T-cell (primary cell): ENCODE data around the gene SHC2. TPM values are rescaled to one million over a fixed set of nuclear protein-coding genes. Genes with fewer than 3 reads are reported as not detected.
"Not testable (repeated sequence)": the region's sequence is repeated elsewhere in the genome, so short reads cannot be mapped to it uniquely, and the experiment has no call there.

ENCODE experiments used
- ATAC-seq, 4 experiments: fragments of 200-7000 bp in 3 of 4; fragments of 150-1000 bp in 1 of 4; cut with Tn5 transposase; replicated peaks in 1 of 4; 1 replicate in 3 of 4; 2 replicates in 1 of 4; pipeline ENCODE4 v1.10.0; 2021; ENCODE audit warnings: moderate library complexity in 3 of 4, mild to moderate bottlenecking in 2 of 4, moderate number of reproducible peaks in 1 of 4
- CTCF ChIA-PET, 2 donors: fragments of 300-600 bp; sonication (Branson Sonifier 250); formaldehyde crosslinking; loops; one replicate each; lab custom pipeline; 2022; ENCODE audit warnings: antibody characterized with exemption in 2 of 2; lab: Charles Lee
- POLR2A ChIA-PET, 2 donors: fragments of 300-600 bp; sonication (Branson Sonifier 250); formaldehyde crosslinking; loops; one replicate each; lab custom pipeline; 2022; ENCODE audit warnings: antibody characterized with exemption in 2 of 2; lab: Charles Lee
- DNase-seq, 35 experiments: peaks; one replicate each; pipeline versions ENCODE4 v3.0.0 to v3.0.0-alpha.2; 2013 to 2023
- H3K27ac ChIP-seq: one replicate; pipeline ENCODE4 v1.5.1; 2013; ENCODE audit warnings: low read length
- H3K27me3 ChIP-seq, 2 experiments: replicated peaks in 1 of 2; 1 replicate in 1 of 2; 2 replicates in 1 of 2; pipeline versions ENCODE4 v1.6.1 to v1.7.0; 2013; ENCODE audit warnings: low read length in 1 of 2, mixed read lengths in 1 of 2; ENCODE audit not compliant: control insufficient read depth in 2 of 2, insufficient read depth in 2 of 2; ENCODE audit errors: extremely low read depth in 1 of 2
- H3K36me3 ChIP-seq, 2 donors: 1 replicate in 1 of 2; 2 replicates in 1 of 2; pipeline versions ENCODE4 v1.6.1 to v1.7.0; 2013; ENCODE audit warnings: low read length in 1 of 2; ENCODE audit not compliant: control insufficient read depth in 2 of 2, insufficient read depth in 1 of 2; ENCODE audit errors: extremely low read depth in 1 of 2
- H3K4me1 ChIP-seq, 2 experiments: 1 replicate in 1 of 2; 2 replicates in 1 of 2; pipeline versions ENCODE4 v1.6.1 to v1.7.0; 2013; ENCODE audit warnings: low read length in 2 of 2, mixed read lengths in 1 of 2; ENCODE audit not compliant: insufficient read depth in 2 of 2, control insufficient read depth in 1 of 2; ENCODE audit errors: extremely low read depth in 1 of 2
- H3K4me3 ChIP-seq, 2 donors: 1 replicate in 1 of 2; 2 replicates in 1 of 2; pipeline versions ENCODE4 v1.5.1 to v1.7.0; 2013; ENCODE audit warnings: mild to moderate bottlenecking in 2 of 2, low read length in 1 of 2, moderate library complexity in 1 of 2; ENCODE audit not compliant: control insufficient read depth in 1 of 2; ENCODE audit errors: extremely low read depth in 1 of 2
- H3K9me3 ChIP-seq: 2 replicates; pipeline ENCODE4 v1.7.0; 2013
- H3K27ac Mint-ChIP-seq, 2 donors: one replicate each; pipeline ENCODE4 v1.8.0; 2020 to 2021; ENCODE audit warnings: mild to moderate bottlenecking in 2 of 2, mixed read lengths in 2 of 2
- H3K27me3 Mint-ChIP-seq, 2 donors: one replicate each; pipeline ENCODE4 v1.8.0; 2021 to 2022; ENCODE audit warnings: mixed read lengths in 2 of 2
- H3K36me3 Mint-ChIP-seq: one replicate; pipeline ENCODE4 v1.8.0; 2021; ENCODE audit warnings: mixed read lengths
- H3K4me1 Mint-ChIP-seq, 3 donors: one replicate each; pipeline ENCODE4 v1.8.0; 2020 to 2022; ENCODE audit warnings: mixed read lengths in 3 of 3, mild to moderate bottlenecking in 1 of 3
- H3K4me3 Mint-ChIP-seq, 3 donors: one replicate each; pipeline ENCODE4 v1.8.0; 2020 to 2022; ENCODE audit warnings: mild to moderate bottlenecking in 3 of 3, mixed read lengths in 3 of 3, moderate library complexity in 3 of 3
- H3K9me3 Mint-ChIP-seq, 3 donors: one replicate each; pipeline ENCODE4 v1.8.0; 2020 to 2022; ENCODE audit warnings: mixed read lengths in 3 of 3
- WGBS: methylation state at CpG from one replicate; pipeline ENCODE4 v1.1.5; 2013; ENCODE audit warnings: missing lambda C conversion rate; ENCODE audit not compliant: insufficient coverage; 5-methylcytosine and 5-hydroxymethylcytosine counted together
- total RNA-seq, 35 experiments: library from RNA in 6 of 35; stranded (reverse) in 6 of 35; fragments of 120-200 nt in 1 of 35; gene quantifications; one replicate each; pipeline versions ENCODE4 v1.2.1 to v1.2.4 and lab custom pipeline; 2013 to 2026

Gene SHC2
- total RNA-seq, 5 donors from 2014 or later (not counting 1 experiment from before 2014, with no cell fraction given) = 0.66 to 4.4 (median 3.4) TPM

DNA sequence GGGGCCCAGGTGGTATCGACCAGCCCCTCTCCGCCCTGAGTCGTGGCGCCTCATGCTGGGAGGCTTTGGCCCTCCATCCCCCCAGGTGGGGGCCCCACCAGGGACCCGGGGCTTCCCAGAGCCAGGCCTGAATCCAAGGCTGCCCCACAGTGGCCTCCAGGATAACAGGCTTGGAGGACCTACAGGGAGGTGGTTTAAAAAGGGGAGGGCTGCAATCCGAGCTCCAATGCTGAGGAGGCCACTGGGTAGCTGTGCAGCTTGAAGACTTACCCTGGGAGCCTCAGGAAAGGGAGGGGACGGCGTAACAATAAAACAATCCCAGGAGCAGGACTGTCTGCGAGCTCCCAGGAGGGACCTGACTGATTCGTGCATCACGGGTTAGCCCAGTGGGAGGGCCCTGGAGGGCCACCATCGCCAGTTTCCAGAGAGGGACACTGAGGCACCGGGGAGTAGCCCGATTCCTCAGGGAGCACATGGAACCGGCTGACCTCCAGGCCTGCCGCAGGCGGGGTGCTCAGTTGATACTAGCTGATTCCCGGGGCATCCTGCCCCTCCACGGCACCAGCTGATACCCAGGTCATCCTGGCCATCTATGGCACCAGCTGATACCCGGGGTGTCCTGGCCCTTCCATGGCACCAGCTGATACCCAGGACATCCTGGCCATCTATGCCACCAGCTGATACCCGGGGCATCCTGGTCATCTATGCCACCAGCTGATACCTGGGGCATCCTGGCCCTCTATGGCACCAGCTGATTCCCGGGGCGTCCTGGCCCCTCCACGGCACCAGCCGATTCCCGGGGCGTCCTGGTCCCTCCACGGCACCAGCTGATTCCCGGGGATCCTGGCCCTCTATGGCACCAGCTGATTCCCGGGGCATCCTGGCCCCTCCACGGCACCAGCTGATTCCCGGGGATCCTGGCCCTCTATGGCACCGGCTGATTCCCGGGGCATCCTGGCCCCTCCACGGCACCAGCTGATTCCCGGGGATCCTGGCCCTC, 48.2 kb downstream of the SHC2 start:
- Mint-ChIP-seq H3K9me3 (no peaks in the 10 kb centered on the region), H3K4me3 (no peak overlapping the region), H3K27me3 (peaks cover 0 to 12% of the 10 kb centered on the region in 2 donors), H3K27ac (no peak overlapping the region), H3K4me1 (peaks cover 6 to 7% (median 6%) of the 10 kb centered on the region in 3 donors), H3K36me3 (no peaks in the 10 kb centered on the region)
- H3K4me1 ChIP-seq = peaks cover 0 to 24% of the 10 kb centered on the region in 2 experiments
- no peaks in the 10 kb centered on the region for H3K9me3 ChIP-seq
- POLR2A ChIA-PET = no interaction called here
- no peak for DNase-seq
- no peak for ATAC-seq
- 61% methylated on average over 22 of the region's 36 CpGs for WGBS
- H3K27me3 ChIP-seq = peaks cover 0 to 66% of the 10 kb centered on the region in 2 experiments
- H3K27ac ChIP-seq = no peak overlapping the region
- H3K4me3 ChIP-seq = no peak overlapping the region
- H3K36me3 ChIP-seq = no peaks in the 10 kb centered on the region
- CTCF ChIA-PET = interaction anchor here in 1 of 2 donors (0.5 kb wide), 1 partner anchor 1595 kb away, joined by 4 read pairs; no protein-coding TSS in a partner anchor

GRCh38 chr19:411723-412355, 49.0 kb downstream of the SHC2 start:
- H3K36me3 Mint-ChIP-seq = no peaks in the 10 kb centered on the region
- Histone ChIP-seq H3K27me3 (peaks cover 0 to 68% of the 10 kb centered on the region in 2 experiments), H3K27ac (no peak overlapping the region), H3K36me3 (no peaks in the 10 kb centered on the region), H3K4me3 (no peak overlapping the region), H3K9me3 (no peaks in the 10 kb centered on the region), H3K4me1 (peaks cover 0 to 24% of the 10 kb centered on the region in 2 experiments)
- 58% methylated on average over 13 of the region's 13 CpGs for WGBS
- ATAC-seq = no peak
- no peak for DNase-seq
- no peak overlapping the region for H3K27ac Mint-ChIP-seq
- H3K4me3 Mint-ChIP-seq = no peak overlapping the region
- peaks cover 6 to 7% (median 6%) of the 10 kb centered on the region in 3 donors for H3K4me1 Mint-ChIP-seq
- peaks cover 0 to 12% of the 10 kb centered on the region in 2 donors for H3K27me3 Mint-ChIP-seq
- CTCF ChIA-PET = no interaction called here
- no peaks in the 10 kb centered on the region for H3K9me3 Mint-ChIP-seq
- POLR2A ChIA-PET = no interaction called here

DNA sequence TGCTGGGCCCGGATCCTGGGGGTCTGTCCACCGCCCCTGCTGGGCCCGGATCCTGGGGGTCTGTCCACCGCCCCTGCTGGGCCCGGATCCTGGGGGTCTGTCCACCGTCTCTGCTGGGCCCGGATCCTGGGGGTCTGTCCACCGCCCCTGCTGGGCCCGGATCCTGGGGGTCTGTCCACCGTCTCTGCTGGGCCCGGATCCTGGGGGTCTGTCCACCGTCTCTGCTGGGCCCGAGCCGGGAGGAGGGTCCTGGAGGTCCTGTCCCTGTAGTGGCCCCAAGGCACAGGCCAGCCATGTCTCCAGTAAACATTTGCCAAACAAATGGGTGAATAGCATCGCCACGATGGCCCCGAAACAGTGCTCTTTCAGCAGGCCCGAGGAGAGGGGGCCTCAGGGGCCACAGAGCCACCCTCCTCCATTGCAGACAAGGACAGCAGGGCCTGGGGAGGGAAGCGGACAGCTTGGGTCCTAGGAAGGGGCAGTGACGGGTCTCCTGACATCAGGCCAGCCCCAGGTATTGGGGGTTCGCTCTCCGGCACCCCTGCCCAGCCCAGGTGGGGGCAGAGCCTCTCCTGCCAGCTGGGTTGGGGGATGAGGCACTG, 49.6 kb downstream of the SHC2 start:
- H3K4me1 Mint-ChIP-seq, H3K9me3 ChIP-seq, H3K27ac ChIP-seq, POLR2A ChIA-PET, H3K9me3 Mint-ChIP-seq, H3K4me3 Mint-ChIP-seq, H3K36me3 ChIP-seq, ATAC-seq, H3K27ac Mint-ChIP-seq, CTCF ChIA-PET, H3K36me3 Mint-ChIP-seq, H3K4me3 ChIP-seq, DNase-seq: not testable (repeated sequence)
- 70% methylated on average over 8 of the region's 22 CpGs for whole genome bisulfite sequencing
- Histone ChIP-seq H3K27me3 (peaks cover 0 to 74% of the 10 kb centered on the region in 2 experiments), H3K4me1 (peaks cover 0 to 24% of the 10 kb centered on the region in 2 experiments)
- peaks cover 0 to 15% of the 10 kb centered on the region in 2 donors for H3K27me3 Mint-ChIP-seq

GRCh38 chr19:410243-410781, 50.5 kb downstream of the SHC2 start:
- H3K27ac Mint-ChIP-seq = no peak overlapping the region
- ChIA-PET POLR2A (no interaction called here), CTCF (interaction anchor here in 1 of 2 donors (1.8 kb wide), 1 partner anchor 101 kb away, joined by 3 read pairs; no protein-coding TSS in a partner anchor)
- H3K9me3 ChIP-seq = no peaks in the 10 kb centered on the region
- H3K36me3 Mint-ChIP-seq = no peaks in the 10 kb centered on the region
- no peaks in the 10 kb centered on the region for H3K36me3 ChIP-seq
- H3K27me3 Mint-ChIP-seq = peaks cover 0 to 22% of the 10 kb centered on the region in 2 donors
- 65% methylated on average over 17 of the region's 21 CpGs for WGBS
- H3K9me3 Mint-ChIP-seq = no peaks in the 10 kb centered on the region
- peak overlapping the region in 1 of 3 donors; percentile 82 for H3K4me3 Mint-ChIP-seq
- no peak overlapping the region for H3K27ac ChIP-seq
- no peak for DNase-seq
- ATAC-seq = no peak
- H3K4me1 Mint-ChIP-seq = peaks cover 6 to 7% (median 6%) of the 10 kb centered on the region in 3 donors
- H3K4me1 ChIP-seq = peaks cover 0 to 24% of the 10 kb centered on the region in 2 experiments
- H3K4me3 ChIP-seq = no peak overlapping the region
- peaks cover 0 to 78% of the 10 kb centered on the region in 2 experiments for H3K27me3 ChIP-seq

DNA sequence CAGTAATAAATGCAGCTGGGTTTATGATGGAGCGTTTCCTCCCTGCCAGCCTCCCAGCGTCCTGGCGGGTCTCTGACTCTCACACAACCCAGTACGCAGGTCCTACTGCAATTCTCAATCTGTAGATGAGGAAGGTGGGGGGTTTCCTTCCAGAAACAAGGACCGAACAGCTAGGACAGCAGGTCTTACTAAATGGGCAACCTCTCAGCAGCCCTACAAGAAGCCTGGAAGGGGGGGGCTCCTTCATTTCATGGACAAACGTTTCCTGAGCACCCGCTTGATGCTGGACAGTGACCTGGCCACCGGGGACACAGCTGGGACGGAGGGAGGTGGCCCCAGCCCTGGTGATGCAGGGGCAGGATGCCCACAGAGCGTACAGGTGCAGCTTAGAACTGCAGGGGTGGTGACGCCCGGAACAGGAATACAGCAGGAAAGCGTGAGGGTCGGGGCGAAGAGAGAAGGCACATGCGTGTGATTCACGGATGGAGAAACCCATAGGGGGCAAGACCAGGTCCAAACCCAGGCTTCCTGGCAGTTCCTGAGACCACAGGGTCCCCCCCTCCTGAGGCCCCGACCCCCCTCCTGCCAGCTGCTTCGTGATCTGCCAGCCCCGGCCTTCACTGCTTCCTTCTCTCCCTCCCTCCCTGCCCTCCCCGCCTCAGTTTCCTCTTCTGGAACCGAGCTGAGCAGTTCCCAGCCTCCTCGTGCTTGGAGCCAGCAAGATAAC, 51.2 kb downstream of the SHC2 start:
- H3K27me3 Mint-ChIP-seq = peaks cover 0 to 26% of the 10 kb centered on the region in 2 donors
- Histone ChIP-seq H3K4me1 (peaks cover 0 to 24% of the 10 kb centered on the region in 2 experiments), H3K27me3 (peaks cover 0 to 82% of the 10 kb centered on the region in 2 experiments), H3K27ac (no peak overlapping the region), H3K9me3 (no peaks in the 10 kb centered on the region), H3K4me3 (peak overlapping the region; percentile 15 to 52), H3K36me3 (no peaks in the 10 kb centered on the region)
- H3K36me3 Mint-ChIP-seq = no peaks in the 10 kb centered on the region
- H3K9me3 Mint-ChIP-seq = no peaks in the 10 kb centered on the region
- peak overlapping the region; percentile 71 to 82 (median 77) for H3K4me3 Mint-ChIP-seq
- WGBS = 10% methylated on average over 19 of the region's 23 CpGs
- ChIA-PET POLR2A (no interaction called here), CTCF (interaction anchor here in 1 of 2 donors (1.8 kb wide), 1 partner anchor 102 kb away, joined by 3 read pairs; no protein-coding TSS in a partner anchor)
- peaks cover 6 to 7% (median 6%) of the 10 kb centered on the region in 3 donors for H3K4me1 Mint-ChIP-seq
- no peak overlapping the region for H3K27ac Mint-ChIP-seq
- peak; percentile 32 to 66 (median 52) for ATAC-seq
- peak in 3 of 35 experiments; percentile 4 to 27 (median 10) for DNase-seq
